ENCODE measurements around the gene SYTL3.

Gene SYTL3

DNA sequence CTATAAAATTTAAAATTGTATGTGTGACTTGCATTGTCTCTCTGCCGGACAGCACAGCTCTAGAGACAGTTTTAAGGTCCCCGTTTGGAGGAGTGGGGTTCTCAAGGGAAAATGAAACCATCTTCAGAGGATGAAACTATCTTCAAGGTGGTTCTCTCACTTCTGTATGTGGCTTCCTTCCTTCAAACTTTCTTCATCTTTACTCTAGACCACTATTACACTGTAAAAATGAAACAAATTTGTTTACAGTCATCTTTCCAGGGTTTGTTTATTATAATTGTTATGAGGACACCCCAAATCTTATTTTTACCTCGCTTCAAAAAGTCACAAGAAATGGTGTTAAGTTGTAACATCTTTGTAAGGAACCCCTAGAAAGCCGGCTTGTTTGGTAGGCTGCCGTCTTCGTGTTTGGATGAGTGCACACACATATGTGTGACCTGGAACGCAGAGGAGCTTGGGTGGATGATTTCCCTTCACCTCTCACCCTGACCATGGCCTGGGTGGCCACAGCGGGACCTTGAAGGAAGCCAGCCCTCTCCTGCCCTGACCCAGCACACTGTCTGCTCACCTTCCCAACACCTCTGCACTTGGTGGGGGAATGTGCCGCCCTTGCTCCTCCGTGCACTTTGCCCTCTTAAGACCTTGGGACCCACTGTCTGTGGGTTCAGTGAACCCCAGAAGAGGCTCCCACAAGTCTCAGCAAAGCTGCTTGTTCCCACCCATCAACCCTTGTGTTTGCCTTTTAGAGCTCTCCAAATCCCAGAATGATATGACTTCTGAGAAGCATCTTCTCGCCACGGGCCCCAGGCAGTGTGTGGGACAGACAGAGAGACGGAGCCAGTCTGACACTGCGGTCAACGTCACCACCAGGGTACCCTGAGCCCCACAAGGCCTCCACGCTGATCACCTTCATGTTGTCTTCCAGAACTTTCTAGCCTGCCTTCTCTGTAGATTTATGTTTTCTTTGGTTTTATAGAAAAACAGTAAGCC lies 67.8 kb downstream of the SYTL3 start:
- no peak for DNase-seq
- H3K36me3 ChIP-seq (replicated peaks) = no peaks in the 10 kb centered on the region
- TF ChIP-seq, protein P1, sequence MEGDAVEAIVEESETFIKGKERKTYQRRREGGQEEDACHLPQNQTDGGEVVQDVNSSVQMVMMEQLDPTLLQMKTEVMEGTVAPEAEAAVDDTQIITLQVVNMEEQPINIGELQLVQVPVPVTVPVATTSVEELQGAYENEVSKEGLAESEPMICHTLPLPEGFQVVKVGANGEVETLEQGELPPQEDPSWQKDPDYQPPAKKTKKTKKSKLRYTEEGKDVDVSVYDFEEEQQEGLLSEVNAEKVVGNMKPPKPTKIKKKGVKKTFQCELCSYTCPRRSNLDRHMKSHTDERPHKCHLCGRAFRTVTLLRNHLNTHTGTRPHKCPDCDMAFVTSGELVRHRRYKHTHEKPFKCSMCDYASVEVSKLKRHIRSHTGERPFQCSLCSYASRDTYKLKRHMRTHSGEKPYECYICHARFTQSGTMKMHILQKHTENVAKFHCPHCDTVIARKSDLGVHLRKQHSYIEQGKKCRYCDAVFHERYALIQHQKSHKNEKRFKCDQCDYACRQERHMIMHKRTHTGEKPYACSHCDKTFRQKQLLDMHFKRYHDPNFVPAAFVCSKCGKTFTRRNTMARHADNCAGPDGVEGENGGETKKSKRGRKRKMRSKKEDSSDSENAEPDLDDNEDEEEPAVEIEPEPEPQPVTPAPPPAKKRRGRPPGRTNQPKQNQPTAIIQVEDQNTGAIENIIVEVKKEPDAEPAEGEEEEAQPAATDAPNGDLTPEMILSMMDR (IDR thresholded peaks at IDR 0.05; ENCODE audit: low read depth, low read length, missing control alignments) = no peak
- in situ Hi-C loops (cut with HindIII; ENCODE audit: low pct_ligation_motif_present, low sequenced_read_pairs) = loop anchor here (25.0 kb wide), 1 partner anchor 245 kb away; no protein-coding TSS in a partner anchor
- no peaks in the 10 kb centered on the region for H3K27me3 ChIP-seq (replicated peaks)
- H3K4me3 ChIP-seq (ENCODE audit: low read depth, low read length) = no peak overlapping the region
- H3K27ac ChIP-seq = no peak overlapping the region

DNA sequence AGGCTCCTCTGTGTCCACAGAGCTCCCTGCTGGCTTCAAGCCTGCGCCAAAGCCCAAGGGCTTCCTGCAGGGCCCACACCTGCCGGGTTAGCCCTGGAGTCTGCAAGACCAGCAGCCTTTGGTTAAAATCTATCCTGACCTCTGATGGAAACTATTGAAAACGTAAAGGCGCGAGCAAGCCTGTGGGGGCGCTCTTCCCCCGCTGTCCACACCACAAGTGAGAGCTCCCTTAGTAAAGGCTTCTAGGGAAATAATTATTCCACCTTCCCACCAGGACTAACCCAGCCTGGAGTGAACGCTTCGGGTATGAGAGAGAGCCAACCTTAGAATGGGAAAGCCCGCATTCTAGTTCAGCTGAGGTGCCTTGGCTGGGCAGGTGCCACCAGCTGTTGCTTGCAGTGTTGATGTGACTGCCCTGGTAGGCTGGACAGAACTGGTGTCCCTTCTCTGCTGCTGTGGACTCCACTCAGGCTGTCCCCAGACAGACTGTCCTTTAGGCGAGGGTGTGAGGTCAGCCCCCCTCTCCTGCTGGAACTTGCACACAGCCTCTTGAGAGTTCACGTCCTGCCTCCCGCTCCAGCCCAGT lies 68.7 kb downstream of the SYTL3 start:
- in situ Hi-C loops (cut with HindIII; ENCODE audit: low pct_ligation_motif_present, low sequenced_read_pairs) = loop anchor here (25.0 kb wide), 1 partner anchor 244 kb away; no protein-coding TSS in a partner anchor
- TF ChIP-seq, protein P1 (IDR thresholded peaks at IDR 0.05; ENCODE audit: low read depth, low read length, missing control alignments) = peak; percentile 88
- H3K36me3 ChIP-seq (replicated peaks) = no peaks in the 10 kb centered on the region
- peak; percentile 26 for DNase-seq
- no peaks in the 10 kb centered on the region for H3K27me3 ChIP-seq (replicated peaks)
- H3K27ac ChIP-seq = no peak overlapping the region
- H3K4me3 ChIP-seq (ENCODE audit: low read depth, low read length) = no peak overlapping the region

GRCh38 chr6:158722176-158722729 lies 72.4 kb downstream of the SYTL3 start:
- TF ChIP-seq, protein P1 (IDR thresholded peaks at IDR 0.05; ENCODE audit: low read depth, low read length, missing control alignments) = no peak
- Histone ChIP-seq H3K27me3 (replicated peaks) (no peaks in the 10 kb centered on the region), H3K4me3 (ENCODE audit: low read depth, low read length) (no peak overlapping the region), H3K36me3 (replicated peaks) (no peaks in the 10 kb centered on the region), H3K27ac (no peak overlapping the region)
- DNase-seq = no peak
- in situ Hi-C loops (cut with HindIII; ENCODE audit: low pct_ligation_motif_present, low sequenced_read_pairs) = loop anchor here (25.0 kb wide), 1 partner anchor 240 kb away; no protein-coding TSS in a partner anchor

- Histone ChIP-seq H3K4me3 (ENCODE audit: low read depth, low read length) (no peak overlapping the region), H3K27ac (no peak overlapping the region), H3K36me3 (replicated peaks) (no peaks in the 10 kb centered on the region), H3K27me3 (replicated peaks) (no peaks in the 10 kb centered on the region)
- TF ChIP-seq, protein P1 (IDR thresholded peaks at IDR 0.05; ENCODE audit: low read depth, low read length, missing control alignments) = no peak
- in situ Hi-C loops (cut with HindIII; ENCODE audit: low pct_ligation_motif_present, low sequenced_read_pairs) = no loop called here
- DNase-seq = no peak
These were observed 75.8 kb downstream of the SYTL3 start for GRCh38 chr6:158725704-158726103.

DNA sequence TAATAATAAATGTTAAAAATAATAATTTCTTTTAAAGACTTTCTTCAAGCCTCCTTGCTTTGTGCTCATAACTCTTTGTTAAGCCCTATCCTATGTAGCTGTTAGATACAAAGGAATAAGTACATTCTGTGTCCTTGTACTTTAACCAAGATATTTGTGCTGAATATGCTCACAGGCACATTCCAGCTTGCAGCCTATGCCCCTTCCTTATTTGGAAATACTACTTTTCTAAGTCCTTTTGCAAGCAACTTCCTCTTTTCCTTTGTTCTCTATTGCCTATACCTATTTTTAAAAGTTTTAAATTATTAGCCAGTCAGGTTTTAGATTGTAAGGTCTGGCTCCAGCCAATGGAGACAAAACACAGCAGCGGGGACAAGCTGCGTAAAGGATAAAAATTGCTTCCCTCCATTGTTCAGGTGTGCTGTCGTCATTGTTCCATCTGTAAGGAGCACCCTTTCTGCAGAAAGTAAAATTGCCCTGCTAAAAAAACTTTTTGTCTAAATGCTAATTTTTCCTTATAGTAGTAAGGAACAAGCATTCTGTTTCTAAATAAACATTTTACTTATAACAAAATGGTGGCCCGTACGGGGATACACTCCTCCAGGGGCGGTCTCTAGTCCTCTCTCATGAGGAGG lies 80.2 kb downstream of the SYTL3 start:
- Histone ChIP-seq H3K27ac (no peak overlapping the region), H3K4me3 (ENCODE audit: low read depth, low read length) (no peak overlapping the region), H3K36me3 (replicated peaks) (no peaks in the 10 kb centered on the region), H3K27me3 (replicated peaks) (no peaks in the 10 kb centered on the region)
- in situ Hi-C loops (cut with HindIII; ENCODE audit: low pct_ligation_motif_present, low sequenced_read_pairs) = no loop called here
- TF ChIP-seq, protein P1 (IDR thresholded peaks at IDR 0.05; ENCODE audit: low read depth, low read length, missing control alignments) = no peak
- DNase-seq = no peak
